ENCODE measurements around the gene SHTN1. TPM values are rescaled to one million over a fixed set of nuclear protein-coding genes. Genes with fewer than 3 reads are reported as not detected.
A peak's percentile ranks its signal among the peaks of the same experiment; 100 is the strongest.

SHTN1 gene
- total RNA-seq, 3 donors from 2014 or later (not counting 1 experiment from before 2014, with no cell fraction given), result 0.88 to 1.4 (median 1.1) TPM

DNA sequence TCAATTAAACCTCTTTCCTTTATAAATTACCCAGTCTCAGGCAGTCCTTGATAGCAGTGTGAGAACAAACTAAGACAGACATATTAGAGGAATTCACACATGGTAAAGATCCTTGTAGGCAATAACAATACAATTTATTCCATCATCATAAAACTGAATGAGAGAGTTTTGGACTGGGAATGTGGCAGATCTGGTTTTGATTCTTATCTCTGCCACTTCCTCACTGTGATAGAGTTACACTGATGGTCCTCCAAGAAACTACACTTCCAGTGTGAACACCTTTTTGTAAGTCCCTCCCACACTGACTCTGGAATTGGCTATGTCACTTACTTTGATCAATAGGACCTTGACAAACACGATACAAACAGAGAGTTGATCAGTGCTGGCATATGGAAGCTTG lies 152.7 kb downstream of the SHTN1 start:
- intact Hi-C loops (cut with micrococcal nuclease), result no loop called here
- Mint-ChIP-seq H3K9me3 (peaks cover under 1 to 4% of the 10 kb centered on the region in 2 donors), H3K4me3 (no peak overlapping the region), H3K4me1 (no peaks in the 10 kb centered on the region), H3K27ac (no peak overlapping the region), H3K27me3 (ENCODE audit: low read depth in 2 of 2) (peaks cover 38 to 46% of the 10 kb centered on the region in 2 donors), H3K36me3 (no peaks in the 10 kb centered on the region)
- no peaks in the 10 kb centered on the region for H3K9me3 ChIP-seq (ENCODE audit: control insufficient read depth, insufficient read depth, low read length)
- no peak overlapping the region for H3K4me3 ChIP-seq (ENCODE audit: low read length)
- WGBS (ENCODE audit: insufficient coverage), result 73% methylated on average over 1 of the region's 1 CpG
- H3K4me1 ChIP-seq (ENCODE audit: control insufficient read depth, insufficient read depth, low read length), result peaks cover 15% of the 10 kb centered on the region
- H3K27me3 ChIP-seq (ENCODE audit: control insufficient read depth, insufficient read depth, low read length), result peaks cover 4% of the 10 kb centered on the region
- no peak overlapping the region for H3K27ac ChIP-seq (ENCODE audit: low read length)
- no peaks in the 10 kb centered on the region for H3K36me3 ChIP-seq (ENCODE audit: control insufficient read depth, insufficient read depth, low read length)
- TF ChIP-seq CTCF (IDR thresholded peaks at IDR 0.05), result no peak
- DNase-seq, result no peak
- ATAC-seq, result no peak

- H3K27ac Mint-ChIP-seq, result no peak overlapping the region
- no peaks in the 10 kb centered on the region for H3K4me1 Mint-ChIP-seq
- intact Hi-C loops (cut with micrococcal nuclease), result no loop called here
- no peak overlapping the region for H3K4me3 Mint-ChIP-seq
- no peaks in the 10 kb centered on the region for H3K36me3 Mint-ChIP-seq
- H3K27me3 Mint-ChIP-seq (ENCODE audit: low read depth in 2 of 2), result peaks cover 46 to 60% of the 10 kb centered on the region in 2 donors
- ATAC-seq, result no peak
- H3K27me3 ChIP-seq (ENCODE audit: control insufficient read depth, insufficient read depth, low read length), result peaks cover 4% of the 10 kb centered on the region
- 68% methylated on average over 10 of the region's 10 CpGs for WGBS (ENCODE audit: insufficient coverage)
- H3K36me3 ChIP-seq (ENCODE audit: control insufficient read depth, insufficient read depth, low read length), result no peaks in the 10 kb centered on the region
- no peak for TF ChIP-seq CTCF (IDR thresholded peaks at IDR 0.05)
- no peak overlapping the region for H3K27ac ChIP-seq (ENCODE audit: low read length)
- peaks cover 2 to 4% of the 10 kb centered on the region in 2 donors for H3K9me3 Mint-ChIP-seq
- DNase-seq, result no peak
- H3K9me3 ChIP-seq (ENCODE audit: control insufficient read depth, insufficient read depth, low read length), result no peaks in the 10 kb centered on the region
- H3K4me3 ChIP-seq (ENCODE audit: low read length), result no peak overlapping the region
- H3K4me1 ChIP-seq (ENCODE audit: control insufficient read depth, insufficient read depth, low read length), result peaks cover 15% of the 10 kb centered on the region
Measured at GRCh38 chr10:116850058-116850611, 154.9 kb downstream of the SHTN1 start.

GRCh38 chr10:116849248-116850057 lies 155.5 kb downstream of the SHTN1 start, which contains the start of gene ENO4:
ENO4 (plus strand) TSS chr10:116849499; CDS start chr10:116849567, 68 bp downstream.
- Histone ChIP-seq H3K27ac (ENCODE audit: low read length) (no peak within 1 kb of the TSS), H3K36me3 (ENCODE audit: control insufficient read depth, insufficient read depth, low read length) (no peaks in the 10 kb centered on the region), H3K27me3 (ENCODE audit: control insufficient read depth, insufficient read depth, low read length) (peaks cover 4% of the 10 kb centered on the region), H3K4me1 (ENCODE audit: control insufficient read depth, insufficient read depth, low read length) (peaks cover 15% of the 10 kb centered on the region), H3K4me3 (ENCODE audit: low read length) (peak within 1 kb of the TSS; percentile 9), H3K9me3 (ENCODE audit: control insufficient read depth, insufficient read depth, low read length) (no peaks in the 10 kb centered on the region)
- Mint-ChIP-seq H3K27ac (no peak within 1 kb of the TSS), H3K4me3 (no peak within 1 kb of the TSS), H3K4me1 (no peaks in the 10 kb centered on the region), H3K36me3 (no peaks in the 10 kb centered on the region), H3K9me3 (peaks cover 2 to 4% of the 10 kb centered on the region in 2 donors), H3K27me3 (ENCODE audit: low read depth in 2 of 2) (peaks cover 46 to 60% of the 10 kb centered on the region in 2 donors)
- peak in 1 of 2 donors; percentile 46 for DNase-seq
- WGBS (ENCODE audit: insufficient coverage), result 7% methylated on average over 55 of the region's 55 CpGs
- intact Hi-C loops (cut with micrococcal nuclease), result no loop called here
- no peak for TF ChIP-seq CTCF (IDR thresholded peaks at IDR 0.05)
- ATAC-seq, result no peak

Data from natural killer cell (primary cell).